HG03196 (cell line): Measurements from ENCODE around the gene GUCA2B.

ENCODE experiments used
- ATAC-seq: cut with Tn5 transposase; IDR thresholded peaks from one replicate; pipeline ENCODE4 v1.9.1; 2021; ENCODE audit not compliant: unreplicated experiment

GUCA2B gene

DNA sequence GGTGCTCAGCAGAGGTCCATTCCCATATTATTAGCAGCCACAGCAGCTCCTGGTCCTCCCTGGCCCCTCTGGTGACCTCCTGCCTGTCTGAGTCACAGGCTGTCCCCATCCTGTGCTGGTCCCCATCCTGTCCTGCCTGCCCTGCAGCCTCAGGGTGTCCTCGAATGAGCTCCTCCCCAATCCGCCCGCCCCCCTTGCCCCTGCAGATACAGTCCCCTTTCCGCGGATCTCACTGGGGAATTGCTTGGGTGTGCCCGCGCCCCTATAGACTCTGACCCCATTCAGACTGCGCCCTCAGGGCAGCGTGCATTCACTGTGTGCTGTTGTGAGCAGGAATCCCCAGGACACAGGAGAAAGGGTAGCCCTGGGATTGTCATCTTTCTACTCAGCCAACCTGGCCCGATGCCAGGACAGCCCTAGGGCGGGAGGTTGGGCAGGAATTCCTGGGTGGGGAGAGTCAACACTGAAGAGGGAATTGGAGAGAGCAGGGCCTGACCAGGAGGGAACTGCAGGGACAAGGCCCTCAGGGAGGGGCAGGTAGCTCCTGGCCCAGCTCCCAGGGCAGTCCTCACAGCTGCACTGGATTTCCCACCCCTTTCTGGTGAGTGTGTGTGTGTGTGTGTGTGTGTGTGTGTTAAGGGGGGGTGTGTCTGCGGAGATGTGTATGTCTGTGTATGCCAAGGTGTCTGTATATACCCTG is 12.5 kb downstream of the GUCA2B start:
- ATAC-seq: no peak

DNA sequence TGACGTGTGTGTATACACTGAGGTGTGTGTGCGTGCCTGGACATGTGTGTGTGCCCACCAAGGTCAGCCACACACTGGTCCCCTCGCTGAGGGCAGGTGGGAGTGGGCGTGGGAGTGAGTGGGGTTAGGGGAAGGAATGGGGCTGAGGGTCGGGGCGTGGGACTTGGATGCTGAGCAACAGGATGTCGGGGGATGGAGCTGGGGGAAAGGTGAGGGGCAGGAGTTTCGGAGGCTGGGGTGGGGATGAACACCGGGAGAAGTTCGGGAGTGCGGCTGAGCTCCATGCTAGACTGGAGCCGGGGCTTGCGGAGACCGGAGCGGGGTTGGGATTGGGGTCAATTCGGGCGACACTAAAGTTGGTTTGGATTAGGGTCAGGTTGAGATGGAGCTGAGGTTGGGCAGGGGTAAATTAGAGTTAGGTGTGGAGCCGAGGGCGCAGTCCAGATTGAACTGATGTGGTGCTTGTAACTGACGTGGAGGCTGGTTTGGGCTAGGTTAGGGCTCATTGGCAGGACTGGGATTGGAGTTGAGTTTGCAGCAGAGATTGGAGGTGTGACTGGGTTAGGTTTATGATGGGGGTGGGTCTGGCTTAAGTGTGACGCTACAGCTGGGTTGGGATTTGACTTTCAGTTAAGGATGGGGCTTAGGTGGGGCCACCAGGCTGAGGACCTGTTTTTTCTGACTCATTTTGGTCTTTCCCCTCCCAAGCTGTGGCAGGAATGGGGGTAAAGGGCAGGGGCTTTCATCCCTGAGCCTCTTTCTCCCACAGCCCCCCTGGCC is 14.6 kb downstream of the GUCA2B start:
- ATAC-seq: no peak

DNA sequence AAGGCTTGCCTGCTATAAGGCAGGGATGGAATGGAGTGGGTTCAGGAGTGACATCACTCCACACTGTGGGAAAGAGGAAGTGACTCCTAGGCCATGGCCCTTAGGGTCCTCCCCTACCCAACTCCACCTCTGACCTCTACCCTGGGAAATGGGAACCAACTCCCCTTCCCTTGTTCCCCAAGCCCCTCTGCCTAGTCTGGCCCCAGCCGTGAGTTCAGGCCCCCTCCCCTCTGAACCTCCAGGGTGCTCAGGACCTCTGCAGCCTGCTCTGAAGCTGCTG is 15.1 kb downstream of the GUCA2B start:
- no peak for ATAC-seq

DNA sequence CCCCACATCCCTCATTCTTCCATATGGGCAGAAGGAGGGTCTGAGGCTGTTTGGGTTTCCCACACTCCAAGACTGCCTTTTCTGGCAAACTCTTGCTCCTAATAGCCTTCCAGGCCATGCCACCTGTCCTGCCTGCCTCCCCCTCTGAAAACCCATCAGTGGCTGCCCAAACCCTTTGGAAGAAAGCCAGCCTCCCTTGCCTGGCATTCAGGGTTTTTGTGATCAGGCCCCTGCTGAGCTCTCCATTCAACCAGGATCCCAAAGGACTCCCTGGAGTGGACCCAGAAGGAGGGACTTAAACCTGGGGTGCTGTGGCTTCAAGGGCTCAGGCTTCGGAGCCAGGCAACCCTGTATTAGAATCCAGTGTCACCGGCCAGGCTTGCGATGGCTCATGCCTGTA is 15.6 kb downstream of the GUCA2B start:
- ATAC-seq: no peak

DNA sequence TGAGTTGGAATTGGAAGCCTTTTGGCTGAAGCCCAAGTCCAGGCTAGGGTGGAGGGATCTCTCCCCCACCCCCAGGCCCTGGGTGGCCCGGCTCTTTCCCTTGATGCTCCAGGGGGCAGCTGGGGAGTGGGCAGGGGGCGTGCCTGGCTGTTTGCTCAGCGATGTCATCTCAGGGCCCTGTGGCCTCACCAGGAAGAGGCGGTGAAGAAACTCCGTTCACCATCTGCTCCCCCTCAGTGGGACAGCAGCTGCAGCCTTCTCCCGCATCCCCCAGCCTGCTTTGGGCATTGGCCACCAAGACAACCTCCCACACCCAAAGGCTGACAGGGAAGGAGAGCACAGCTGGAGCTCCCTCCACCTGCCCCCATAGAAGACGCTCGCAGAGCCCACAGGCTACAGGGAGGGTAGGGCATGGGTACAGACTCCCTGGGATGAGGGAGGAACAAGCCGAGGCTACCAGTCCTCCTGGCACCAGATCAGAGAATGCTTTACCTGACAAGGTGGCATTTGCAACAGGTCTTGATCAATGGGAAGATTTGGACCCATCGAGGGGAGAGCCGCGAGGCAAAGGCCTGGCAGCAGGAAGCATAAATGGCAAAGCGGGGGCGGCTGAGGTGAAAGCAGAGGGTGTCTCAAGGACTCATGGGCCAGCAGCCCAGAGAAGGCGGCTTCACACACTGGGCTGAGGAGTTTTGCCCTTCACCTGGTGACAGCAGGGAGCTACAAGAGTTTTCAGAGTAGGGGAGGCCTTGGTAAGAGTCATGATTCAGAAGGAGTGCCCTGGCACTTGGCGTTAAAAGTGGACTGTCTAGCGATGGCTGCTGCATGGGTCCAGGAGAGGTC is 17.8 kb downstream of the GUCA2B start:
- no peak for ATAC-seq

DNA sequence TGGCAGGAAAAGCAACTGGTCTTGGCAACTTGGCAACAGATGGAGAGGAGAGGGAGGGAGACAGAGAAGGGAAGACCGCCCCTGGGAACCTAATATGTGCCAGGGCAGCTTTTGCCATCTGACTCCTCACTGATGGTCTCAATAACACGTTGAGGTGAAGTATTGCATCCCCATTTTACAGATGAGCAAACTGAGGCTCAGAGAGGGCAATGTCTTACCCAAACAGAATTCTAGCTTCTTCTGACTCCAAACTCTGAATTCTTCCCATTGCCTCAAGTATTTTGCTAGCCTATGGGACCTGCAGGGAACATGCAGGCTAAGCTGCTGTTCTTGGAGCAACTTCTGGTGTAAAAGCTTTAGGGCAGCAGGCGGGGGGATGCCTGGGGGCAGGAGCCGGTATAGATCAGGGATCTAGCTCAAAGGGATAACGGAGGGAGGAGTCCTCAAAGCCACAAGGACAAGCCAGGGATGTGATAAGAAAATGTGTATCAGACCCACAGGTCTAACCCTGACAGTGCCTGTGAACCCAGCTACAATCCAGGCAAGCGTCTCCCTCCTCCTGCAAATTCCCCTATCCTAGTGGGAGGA is 18.6 kb downstream of the GUCA2B start:
- no peak for ATAC-seq

DNA sequence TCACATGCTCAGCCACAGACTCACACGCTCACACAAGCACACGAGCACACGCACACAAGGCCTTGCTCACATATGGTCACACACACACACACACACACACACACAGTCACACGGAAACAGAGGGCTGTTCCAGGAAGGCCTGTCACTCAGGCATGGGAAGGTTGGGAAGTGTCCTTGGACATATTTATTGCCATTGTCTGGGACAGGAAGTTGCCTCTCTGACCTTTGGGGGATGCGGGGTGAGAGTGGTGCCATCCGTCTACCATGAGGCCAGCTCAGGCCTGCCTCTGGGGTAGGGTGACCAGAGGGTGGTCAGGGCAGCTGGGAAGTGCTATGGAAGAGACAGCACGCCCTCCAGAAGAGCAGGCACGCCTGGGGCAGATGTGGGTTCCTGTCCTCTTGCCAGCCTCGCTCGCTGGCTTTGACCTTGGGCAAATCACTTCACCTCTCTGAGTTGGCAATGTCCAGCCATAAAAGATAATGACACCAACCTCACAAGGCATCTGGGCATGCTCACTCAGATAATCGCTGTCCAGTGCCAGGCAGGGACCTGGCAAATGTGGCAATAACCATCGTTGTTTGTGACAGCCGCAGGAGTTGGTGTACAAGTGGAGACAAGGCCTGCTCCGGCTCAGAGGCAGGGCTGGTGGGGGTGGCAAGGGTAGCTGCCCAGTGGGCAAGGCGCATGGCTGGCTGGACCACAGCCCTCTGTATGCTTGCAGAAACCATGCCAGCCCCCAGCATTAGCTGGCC is 19.3 kb downstream of the GUCA2B start:
- ATAC-seq: no peak

DNA sequence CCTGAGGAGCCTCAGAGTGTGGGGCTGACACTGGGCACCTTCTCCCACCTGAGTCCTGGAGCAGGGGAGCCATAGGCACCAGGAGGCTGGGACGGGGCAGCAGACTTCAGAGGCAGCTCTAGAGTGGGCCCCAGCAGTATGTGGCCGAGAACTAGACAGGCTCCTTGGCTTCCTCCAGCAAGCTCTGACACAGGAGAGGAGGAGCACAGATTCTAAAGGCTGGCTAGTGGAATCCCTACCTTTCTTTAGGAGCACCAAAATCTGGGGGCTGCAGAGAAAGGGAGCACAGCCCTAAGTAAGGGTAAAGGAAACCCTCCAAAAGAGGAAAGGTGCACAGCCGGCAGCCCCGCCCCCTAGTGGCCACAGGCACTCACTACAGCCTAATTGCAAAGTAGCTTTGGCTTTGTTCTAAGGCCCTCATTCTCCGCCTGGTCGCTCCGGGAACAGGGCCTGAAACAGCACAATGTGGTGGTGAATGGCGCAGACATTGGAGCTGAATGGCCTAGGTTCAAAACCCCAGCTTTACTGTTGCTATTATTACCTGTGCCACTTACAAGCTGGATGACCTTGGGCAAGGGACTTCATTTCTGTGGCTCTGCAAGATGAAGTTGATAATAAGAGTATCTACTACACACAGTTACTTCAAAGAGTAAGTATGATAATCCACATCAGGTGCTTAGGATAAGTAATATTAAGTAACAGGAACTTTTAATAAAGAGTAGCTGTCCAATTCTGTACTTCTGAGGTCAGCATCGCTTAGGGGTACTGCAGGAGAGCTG is 20.1 kb downstream of the GUCA2B start:
- no peak for ATAC-seq

DNA sequence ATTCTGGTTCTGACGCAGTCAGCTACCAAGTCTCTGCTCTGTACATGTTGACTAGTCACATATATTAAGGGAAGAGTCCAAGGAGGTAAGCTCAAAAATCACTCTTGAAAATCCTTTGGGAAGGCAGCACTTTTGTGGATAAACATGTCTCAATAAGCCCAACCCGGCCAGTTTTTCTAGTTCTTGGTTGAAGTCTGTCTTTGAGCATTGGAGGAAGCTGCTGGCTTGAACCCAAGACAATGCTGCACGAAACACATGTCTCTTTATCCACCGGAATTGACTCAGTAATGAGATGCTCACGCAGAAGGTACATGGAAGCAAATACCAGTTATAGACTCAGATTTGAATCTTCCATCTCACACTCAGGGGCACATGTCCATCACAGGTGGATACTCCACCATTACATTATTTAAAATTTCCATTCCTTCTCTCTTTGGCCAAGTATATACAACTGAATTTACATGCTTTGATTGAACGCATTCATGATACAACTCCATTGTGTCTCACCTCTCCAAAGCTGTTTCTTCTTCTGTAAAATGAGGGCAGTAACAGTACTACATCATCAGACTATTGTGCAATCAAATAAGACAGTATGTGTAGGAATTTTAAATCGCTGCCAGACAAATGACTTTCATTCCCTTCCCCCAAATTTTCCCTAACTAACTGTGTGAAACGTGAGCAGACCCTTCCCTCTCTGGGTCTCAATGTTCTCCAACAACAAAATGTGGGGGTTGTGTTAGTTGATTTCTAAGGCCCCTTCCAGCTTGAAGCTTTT is 20.9 kb downstream of the GUCA2B start:
- no peak for ATAC-seq

DNA sequence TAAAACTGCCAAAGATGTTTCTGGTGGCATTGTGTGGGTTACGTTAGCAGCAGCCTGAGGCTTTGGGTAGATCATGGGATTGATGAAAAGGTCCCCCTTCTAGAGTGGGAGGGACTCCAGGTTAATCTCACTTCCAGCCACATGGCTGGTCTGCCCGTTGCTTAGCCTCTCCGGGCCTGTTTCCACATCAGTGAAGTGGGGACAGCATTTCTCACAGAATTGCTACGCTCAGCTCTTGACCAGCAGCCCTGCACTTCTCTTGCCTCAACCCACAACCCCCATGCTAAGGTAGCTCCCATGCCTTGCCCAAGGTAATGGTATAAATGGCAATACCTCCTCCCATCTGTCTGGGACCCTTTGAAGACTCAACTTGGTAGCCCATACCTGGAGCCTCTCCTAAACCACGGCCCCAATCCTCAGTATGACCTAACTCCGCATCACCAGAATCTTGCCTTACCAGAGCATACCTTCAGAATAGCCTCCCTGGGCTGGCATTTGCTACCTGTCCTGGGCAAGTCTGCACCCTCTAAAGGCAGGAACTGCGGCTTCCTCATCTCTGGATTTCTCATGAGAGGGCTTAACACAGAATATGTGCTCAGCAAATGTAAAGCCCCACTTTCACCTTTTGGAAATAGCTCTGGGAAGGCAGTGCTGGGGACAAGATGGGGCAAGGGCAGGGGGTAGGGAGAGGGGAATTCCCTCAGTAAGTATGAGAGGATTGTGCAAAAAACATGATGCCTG is 22.3 kb downstream of the GUCA2B start:
- ATAC-seq: no peak

DNA sequence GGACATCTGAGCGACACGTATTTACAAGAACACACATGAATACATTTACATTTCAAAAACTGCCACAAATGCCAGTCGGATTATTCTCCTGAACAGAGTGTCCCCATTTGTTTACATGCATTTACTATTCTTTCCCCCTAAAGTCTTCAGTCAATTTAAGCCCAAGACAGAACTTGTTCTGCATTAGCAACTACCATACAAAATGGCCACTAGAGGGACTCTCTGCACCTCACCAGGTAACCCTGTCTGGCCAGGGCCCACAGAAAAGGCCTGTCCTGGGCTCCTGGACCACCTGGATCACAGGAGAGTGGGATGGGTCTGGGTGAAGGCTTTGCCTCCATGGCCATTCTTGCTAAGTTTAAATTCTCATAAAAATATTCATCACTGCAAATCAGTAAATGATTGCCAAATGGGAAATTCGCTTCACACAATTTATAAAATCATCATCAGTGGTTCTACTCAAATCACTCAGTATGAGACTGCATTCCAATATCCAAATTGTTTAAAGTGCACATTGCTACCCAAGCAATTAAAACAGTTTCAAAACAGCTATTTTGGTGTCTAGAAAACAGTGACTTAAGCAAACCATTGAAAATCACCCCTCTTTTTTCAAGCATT is 23.8 kb downstream of the GUCA2B start:
- no peak for ATAC-seq

DNA sequence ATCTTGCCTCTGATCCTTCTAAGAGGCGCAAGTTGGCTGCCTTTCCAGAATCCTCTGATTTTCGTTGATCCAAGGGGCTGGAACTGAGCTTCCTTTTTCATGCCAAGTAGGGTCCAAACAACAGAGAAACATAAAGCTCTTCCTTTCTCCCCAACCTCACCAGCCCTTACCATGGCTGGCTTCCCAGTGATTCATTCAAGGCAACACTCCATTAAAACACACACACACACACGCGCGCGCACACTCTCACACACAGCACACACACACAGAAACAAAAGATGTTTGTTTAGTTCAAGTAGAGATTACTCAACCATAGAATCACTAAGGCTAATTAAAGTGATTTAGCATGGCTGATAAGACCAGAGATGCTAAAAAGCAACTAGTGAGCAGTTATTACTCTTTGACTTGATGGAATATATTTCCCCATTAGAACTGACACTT is 24.4 kb downstream of the GUCA2B start:
- no peak for ATAC-seq

DNA sequence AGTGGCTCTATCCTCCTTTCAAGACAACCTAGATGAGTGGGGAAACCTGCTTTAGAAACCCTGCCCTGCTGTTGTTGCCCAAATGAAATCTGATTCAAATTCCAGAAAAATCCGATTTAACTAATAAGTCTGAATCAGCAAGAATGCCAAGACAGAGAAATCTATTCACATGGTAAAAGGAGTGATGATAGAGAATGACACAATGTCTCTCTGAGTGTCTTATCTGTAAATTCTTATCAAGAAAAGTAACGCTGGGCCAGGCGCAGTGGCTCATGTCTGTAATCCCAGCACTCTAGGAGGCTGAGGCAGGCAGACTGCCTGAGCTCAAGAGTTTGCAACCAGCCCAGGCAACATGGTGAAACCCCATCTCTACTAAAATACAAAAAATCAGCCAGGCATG is 25.0 kb downstream of the GUCA2B start:
- ATAC-seq: no peak

DNA sequence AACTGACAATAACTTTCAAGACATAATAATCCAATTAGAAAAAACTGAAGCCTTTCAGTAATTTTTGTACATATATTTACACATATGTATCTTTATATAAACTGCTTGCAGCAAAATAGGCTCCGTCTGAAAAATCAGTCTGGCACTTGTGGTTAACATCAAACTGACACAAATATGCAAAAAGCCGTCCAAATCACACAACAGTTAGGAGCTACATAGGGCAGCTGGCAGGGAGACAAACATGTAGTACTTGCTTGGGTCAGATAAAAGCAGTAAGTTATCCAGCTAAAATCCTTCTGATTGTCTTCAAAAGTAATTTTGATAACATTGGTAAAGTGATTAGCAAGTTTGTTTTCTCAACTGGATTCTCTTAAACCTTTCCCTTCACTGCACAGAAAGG is 26.1 kb downstream of the GUCA2B start:
- no peak for ATAC-seq

DNA sequence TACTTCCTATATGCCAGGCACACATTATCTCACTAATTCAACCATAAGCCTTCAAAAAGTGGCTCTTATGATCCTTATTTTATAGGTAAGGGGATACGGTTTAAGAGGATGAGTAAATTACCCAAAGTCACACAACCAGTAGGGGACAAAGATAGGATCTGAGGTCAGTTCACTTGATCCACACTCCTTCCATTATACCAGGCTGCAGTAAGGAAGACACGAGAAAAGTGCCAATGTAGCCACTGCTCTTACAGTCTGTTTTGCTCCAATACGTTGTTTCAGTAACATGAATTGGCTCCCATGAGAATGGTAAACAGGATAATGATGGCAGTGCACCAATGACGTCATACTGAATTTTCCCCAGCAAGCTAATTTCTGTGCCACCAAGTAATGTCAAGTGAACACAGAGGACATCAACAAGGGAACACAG is 26.7 kb downstream of the GUCA2B start:
- ATAC-seq: no peak

DNA sequence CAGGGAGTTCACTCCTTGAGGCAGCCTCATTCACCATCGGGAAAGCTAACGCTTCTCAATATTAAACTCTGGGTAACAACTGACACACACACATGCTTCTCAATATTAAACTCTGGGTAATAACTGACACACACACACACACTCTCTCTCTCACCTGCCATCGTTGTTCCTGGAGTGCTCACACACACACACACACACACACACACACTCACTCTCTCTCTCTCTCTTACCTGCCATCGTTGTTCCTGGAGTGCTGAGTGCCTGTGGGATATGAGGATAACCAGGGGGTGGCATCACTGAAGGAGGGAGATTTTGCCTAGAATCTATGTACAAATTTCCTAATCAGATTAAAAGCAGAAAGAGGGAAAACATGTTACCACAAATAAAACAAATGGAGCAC is 28.5 kb downstream of the GUCA2B start:
- no peak for ATAC-seq

DNA sequence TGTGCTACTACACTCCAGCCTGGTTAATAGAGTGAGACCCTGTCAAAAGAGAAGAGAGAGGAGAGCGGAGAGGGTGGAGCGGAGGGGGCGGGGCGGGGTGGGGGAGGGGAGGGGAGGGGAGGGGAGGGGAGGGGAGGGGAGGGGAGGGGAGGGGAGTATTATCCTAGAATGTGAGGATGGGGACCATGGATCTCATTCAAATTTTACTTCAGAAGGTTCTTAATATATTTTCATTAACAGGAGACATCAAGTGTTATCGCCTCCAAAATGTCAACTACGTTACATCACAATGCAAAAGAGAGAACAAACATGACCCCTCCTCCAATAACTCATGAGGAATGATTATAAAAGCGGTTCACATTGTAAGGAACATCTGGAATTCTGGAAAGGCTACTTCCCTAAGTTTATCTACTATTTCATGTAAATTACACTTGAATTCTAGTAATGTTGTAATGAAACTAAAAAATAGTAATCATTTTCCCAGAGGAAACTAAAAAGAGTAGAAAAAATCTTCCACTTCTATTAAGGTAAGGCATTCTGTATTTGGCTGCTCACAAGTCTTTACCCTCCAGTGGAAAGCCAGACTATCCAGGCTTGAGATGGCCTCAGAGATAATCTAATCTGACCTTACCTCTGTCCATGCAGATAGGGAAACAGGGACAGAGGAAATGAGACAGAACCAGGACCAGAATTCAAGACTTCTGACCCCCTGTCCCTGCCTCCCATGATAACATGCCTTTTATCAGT is 30.2 kb downstream of the GUCA2B start:
- ATAC-seq: no peak

DNA sequence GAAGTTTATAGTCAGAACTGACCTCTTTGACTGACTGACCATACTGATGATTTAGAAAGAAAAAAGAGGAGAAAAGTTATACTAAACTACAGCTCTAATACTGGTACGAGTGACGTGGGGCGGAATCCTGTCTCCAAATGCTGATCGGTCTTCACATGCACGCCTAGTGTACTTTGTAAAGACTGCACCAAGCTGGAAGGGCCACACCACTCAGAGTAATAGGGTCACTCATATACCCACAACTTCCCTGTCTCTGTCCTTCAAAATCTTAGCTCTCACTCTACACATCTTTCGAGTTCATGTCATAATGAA is 30.7 kb downstream of the GUCA2B start:
- no peak for ATAC-seq
